ENCODE results near the gene ATP2A2.

- TF ChIP-seq CTCF (conservative IDR thresholded peaks at IDR 0.05; ENCODE audit: low read depth, low read length) (no peak), EZH2phosphoT487 (IDR thresholded peaks at IDR 0.05; ENCODE audit: borderline replicate concordance, low read length) (no peak), EZH2 (IDR thresholded peaks at IDR 0.05; ENCODE audit: low read length, unreplicated experiment) (no peak)
Observed at GRCh38 chr12:110311903-110312302, 30.9 kb downstream of the ATP2A2 start.
